OCI-LY7 (cell line): ENCODE measurements around the gene SPTB. TPM values are rescaled to one million over a fixed set of nuclear protein-coding genes. Genes with fewer than 3 reads are reported as not detected.

ENCODE experiments used
- Bru-seq: library from RNA; stranded (reverse); fragments of 400-500 nt; gene quantifications from one replicate; lab custom pipeline; 2021; lab: Mats Ljungman, UMichigan
- BruChase-seq, 2 experiments: library from RNA; stranded (reverse); fragments of 400-500 nt; gene quantifications; one replicate each; lab custom pipeline; 2021; lab: Mats Ljungman, UMichigan
- BruUV-seq: library from RNA; stranded (reverse); fragments of 400-500 nt; replicated peaks from 2 replicates; lab custom pipeline; 2021; lab: Mats Ljungman, UMichigan
- CTCF ChIA-PET: fragments of 300-600 bp; sonication (Branson Sonifier 250); formaldehyde crosslinking; loops from one replicate; lab custom pipeline; 2022; ENCODE audit warnings: antibody characterized with exemption; ENCODE audit not compliant: unreplicated experiment; lab: Charles Lee
- POLR2A ChIA-PET: fragments of 300-600 bp; sonication (Branson Sonifier 250); formaldehyde crosslinking; loops from one replicate; lab custom pipeline; 2022; ENCODE audit warnings: antibody characterized with exemption; lab: Charles Lee
- DNase-seq: peaks from one replicate; pipeline ENCODE4 v3.0.0-alpha.2; 2015; ENCODE audit warnings: low spot score
- H2AFZ ChIP-seq: fragments of 200-600 bp; sonication (generic), shearing (Covaris generic); 2 replicates; pipeline ENCODE4 v1.6.1; 2014; ENCODE audit warnings: mild to moderate bottlenecking, antibody characterized with exemption, low read length, moderate library complexity
- H3K27ac ChIP-seq: fragments of 200-600 bp; sonication (generic); 2 replicates; pipeline ENCODE4 v1.5.1; 2014; ENCODE audit warnings: mixed run types, low read depth, mild to moderate bottlenecking, moderate library complexity, low read length, inconsistent platforms; ENCODE audit not compliant: poor library complexity, severe bottlenecking
- H3K36me3 ChIP-seq: fragments of 200-600 bp; sonication (generic); 2 replicates; pipeline ENCODE4 v1.6.1; 2014; ENCODE audit warnings: mild to moderate bottlenecking, antibody characterized with exemption, low read length, moderate library complexity, mixed read lengths; ENCODE audit not compliant: insufficient read depth
- H3K4me1 ChIP-seq: fragments of 200-600 bp; sonication (generic); 2 replicates; pipeline ENCODE4 v1.5.1; 2014; ENCODE audit warnings: mild to moderate bottlenecking, low read length; ENCODE audit not compliant: insufficient read depth, poor library complexity, severe bottlenecking
- H3K4me2 ChIP-seq: fragments of 200-600 bp; sonication (generic); 2 replicates; pipeline ENCODE4 v1.6.1; 2014; ENCODE audit warnings: mild to moderate bottlenecking, low read length
- H3K4me3 ChIP-seq: fragments of 200-600 bp; sonication (generic); 2 replicates; pipeline ENCODE4 v1.5.1; 2014; ENCODE audit warnings: mild to moderate bottlenecking, low read depth, low read length; ENCODE audit not compliant: poor library complexity, severe bottlenecking
- H3K79me2 ChIP-seq: fragments of 200-600 bp; sonication (generic); 2 replicates; pipeline ENCODE4 v1.6.1; 2016; ENCODE audit warnings: low read depth, mild to moderate bottlenecking, low read length, moderate library complexity, mixed read lengths; ENCODE audit not compliant: insufficient read depth
- H3K9me2 ChIP-seq: fragments of 200-600 bp; sonication (generic); 2 replicates; pipeline ENCODE4 v1.6.1; 2016; ENCODE audit warnings: mild to moderate bottlenecking, low read length, mixed read lengths; ENCODE audit not compliant: insufficient read depth
- H3K9me3 ChIP-seq: fragments of 200-600 bp; sonication (generic); 2 replicates; pipeline ENCODE4 v1.6.1; 2014; ENCODE audit warnings: mild to moderate bottlenecking, mixed run types, low read length, mixed read lengths
- H4K20me1 ChIP-seq: fragments of 200-600 bp; sonication (generic); 2 replicates; pipeline ENCODE4 v1.6.1; 2014; ENCODE audit warnings: mild to moderate bottlenecking, antibody characterized with exemption, low read length, moderate library complexity, mixed read lengths; ENCODE audit not compliant: insufficient read depth
- EZH2phosphoT487 ChIP-seq: fragments of 200-600 bp; sonication (generic); IDR thresholded peaks from 2 replicates; pipeline ENCODE4 v1.6.1; 2018; ENCODE audit warnings: low read depth, borderline replicate concordance, mild to moderate bottlenecking, mixed run types, antibody characterized with exemption, low read length, moderate library complexity, mixed read lengths
- intact Hi-C: fragments of 100-400 bp; cut with micrococcal nuclease; formaldehyde crosslinking; loops from one replicate; pipeline ENCODE4 v1.10.0; 2022; ENCODE audit not compliant: unreplicated experiment
- long read RNA-seq: library from polyadenylated mRNA; stranded (forward); transcript quantifications from one replicate; pipeline ENCODE4 v2.0.0, GENCODE V29; 2022
- total RNA-seq, 2 experiments: library from RNA; depleted of rRNA in 1 of 2; stranded (reverse); fragments of >200 nt in 1 of 2; shearing (Covaris generic) in 1 of 2; gene quantifications; 2 replicates each; pipeline ENCODE4 v1.2.3, GENCODE V29; 2014 to 2022
- TF ChIP-seq, protein P1 (sequence below): fragments of 200-600 bp; sonication (generic); conservative IDR thresholded peaks from 2 replicates; pipeline ENCODE4 v1.5.1; 2014; ENCODE audit warnings: mild to moderate bottlenecking, antibody characterized with exemption, low read length, moderate library complexity, mixed read lengths

SPTB gene
- total RNA-seq (2014; rRNA removed; shearing (Covaris generic)) (not detected in 2 replicates), total RNA-seq (2022) (not detected in 2 replicates), Bru-seq, nascent RNA (not detected), BruChase-seq, experiment 1, labeled RNA remaining after a 6-hour chase (not detected), BruChase-seq, experiment 2, labeled RNA remaining after a 2-hour chase (percentile 3 among the genes with signal in this experiment)
- long read RNA-seq: 0 reads

DNA sequence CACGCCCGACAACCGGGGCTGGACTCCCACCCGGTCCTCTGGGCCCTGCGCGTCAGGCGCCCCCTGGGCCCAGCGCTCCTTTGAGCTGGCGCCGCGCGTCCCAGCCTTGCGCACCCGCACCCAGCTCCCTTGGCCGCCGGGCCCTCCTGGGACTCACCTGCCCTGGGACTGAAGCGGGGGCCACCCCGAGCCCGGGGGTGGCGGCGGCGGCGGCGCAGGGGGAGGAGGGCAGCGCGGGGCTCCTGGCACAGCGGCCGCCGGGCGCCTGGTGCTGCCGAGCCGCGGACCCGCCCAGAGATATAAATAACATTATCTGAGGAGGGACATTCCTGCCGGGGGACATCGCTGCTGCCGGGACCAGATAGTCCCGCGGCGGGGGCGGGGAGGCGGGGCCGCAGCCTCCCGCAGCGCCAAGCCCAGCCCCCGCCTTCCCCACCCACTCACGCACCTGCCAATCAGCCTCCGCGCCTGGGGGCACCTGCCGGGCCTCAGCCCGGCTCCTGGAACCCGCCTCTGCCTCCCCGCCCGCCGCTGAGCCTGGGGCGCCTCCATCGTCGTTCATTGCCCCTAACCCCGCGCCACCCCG is at the start of gene SPTB:
SPTB (minus strand) TSS at position 273 of the 586 bp plus-strand sequence. CDS start 56,813 bp downstream, outside the sequence.
- Histone ChIP-seq H3K79me2 (no peaks in the 10 kb centered on the region), H3K36me3 (no peaks in the 10 kb centered on the region), H2AFZ (no peak within 1 kb of the TSS), H4K20me1 (no peaks in the 10 kb centered on the region), H3K4me2 (peak within 1 kb of the TSS; percentile 24; the same call in 1 of the 2 replicates), H3K4me1 (no peaks in the 10 kb centered on the region), H3K9me2 (no peaks in the 10 kb centered on the region), H3K4me3 (no peak within 1 kb of the TSS), H3K27ac (no peak within 1 kb of the TSS), H3K9me3 (no peaks in the 10 kb centered on the region)
- TF ChIP-seq, protein P1, sequence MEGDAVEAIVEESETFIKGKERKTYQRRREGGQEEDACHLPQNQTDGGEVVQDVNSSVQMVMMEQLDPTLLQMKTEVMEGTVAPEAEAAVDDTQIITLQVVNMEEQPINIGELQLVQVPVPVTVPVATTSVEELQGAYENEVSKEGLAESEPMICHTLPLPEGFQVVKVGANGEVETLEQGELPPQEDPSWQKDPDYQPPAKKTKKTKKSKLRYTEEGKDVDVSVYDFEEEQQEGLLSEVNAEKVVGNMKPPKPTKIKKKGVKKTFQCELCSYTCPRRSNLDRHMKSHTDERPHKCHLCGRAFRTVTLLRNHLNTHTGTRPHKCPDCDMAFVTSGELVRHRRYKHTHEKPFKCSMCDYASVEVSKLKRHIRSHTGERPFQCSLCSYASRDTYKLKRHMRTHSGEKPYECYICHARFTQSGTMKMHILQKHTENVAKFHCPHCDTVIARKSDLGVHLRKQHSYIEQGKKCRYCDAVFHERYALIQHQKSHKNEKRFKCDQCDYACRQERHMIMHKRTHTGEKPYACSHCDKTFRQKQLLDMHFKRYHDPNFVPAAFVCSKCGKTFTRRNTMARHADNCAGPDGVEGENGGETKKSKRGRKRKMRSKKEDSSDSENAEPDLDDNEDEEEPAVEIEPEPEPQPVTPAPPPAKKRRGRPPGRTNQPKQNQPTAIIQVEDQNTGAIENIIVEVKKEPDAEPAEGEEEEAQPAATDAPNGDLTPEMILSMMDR: no peak
- TF ChIP-seq EZH2phosphoT487: no peak
- no peak for DNase-seq
- intact Hi-C loops: no loop called here
- ChIA-PET POLR2A (interaction anchor here (0.8 kb wide), 1 partner anchor 177 kb away, joined by 3 read pairs; no protein-coding TSS in a partner anchor), CTCF (no interaction called here)
- BruUV-seq: no TSS peak

DNA sequence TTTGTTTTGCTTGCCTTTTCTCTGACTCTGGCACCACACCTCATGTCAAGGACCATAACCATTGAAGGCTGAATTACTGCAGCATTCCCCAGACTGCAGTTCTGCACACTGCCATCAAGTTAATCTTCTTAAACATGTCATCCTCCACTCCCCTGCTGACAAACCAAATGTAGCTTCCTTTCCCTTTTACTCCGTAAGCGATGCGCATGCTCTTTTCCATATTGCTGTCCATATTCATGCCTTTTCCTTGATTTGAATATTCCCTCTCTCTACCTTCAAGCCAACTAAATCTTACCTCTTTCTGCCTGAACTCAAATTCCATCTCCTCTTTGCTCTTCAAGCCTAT is 49.3 kb upstream of the SPTB start:
- Histone ChIP-seq H2AFZ (no peak overlapping the region), H4K20me1 (0 out of 2 replicates have a peak, but pooled peaks cover 2% of the 10 kb centered on the region), H3K36me3 (peaks cover 99% of the 10 kb centered on the region), H3K27ac (peak overlapping the region; percentile 38), H3K9me3 (no peaks in the 10 kb centered on the region), H3K79me2 (no peaks in the 10 kb centered on the region; the same call in 1 of the 2 replicates), H3K9me2 (no peaks in the 10 kb centered on the region), H3K4me1 (peaks cover 13% of the 10 kb centered on the region), H3K4me3 (no peak overlapping the region), H3K4me2 (no peak overlapping the region)
- intact Hi-C loops: no loop called here
- POLR2A ChIA-PET: interaction anchor here (0.6 kb wide), 1 partner anchor 293 kb away, joined by 3 read pairs; no protein-coding TSS in a partner anchor
- no TSS peak for BruUV-seq
- no peak for TF ChIP-seq EZH2phosphoT487
- TF ChIP-seq, protein P1: no peak
- DNase-seq: no peak
- CTCF ChIA-PET: no interaction called here
